ENCODE data around the gene ONECUT3.
"Not testable (repeated sequence)": the region's sequence is repeated elsewhere in the genome, so short reads cannot be mapped to it uniquely, and the experiment has no call there.

ONECUT3 gene

DNA sequence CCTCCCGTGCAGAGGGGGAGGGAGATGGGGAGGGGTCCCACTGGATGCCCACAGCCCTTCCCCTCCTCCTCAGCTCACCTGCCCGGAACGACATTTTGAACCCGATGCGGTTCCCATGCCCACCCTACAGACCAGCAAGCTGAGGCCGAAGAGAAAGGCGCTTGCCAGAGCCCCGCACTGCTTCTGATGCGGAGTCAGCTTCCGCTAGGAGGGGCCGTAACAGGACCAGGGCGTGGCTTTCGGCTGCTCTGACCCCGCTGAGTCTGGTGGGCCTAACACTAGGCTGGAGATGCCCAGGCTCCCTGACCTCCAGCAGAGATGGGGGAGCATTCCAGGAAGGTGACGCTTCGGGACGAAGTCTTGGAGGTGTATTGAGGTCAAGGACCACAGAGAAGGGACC lies 6.7 kb downstream of the ONECUT3 start:
- ChIA-PET POLR2A (no interaction called here), CTCF (interaction anchor here (0.6 kb wide), 1 partner anchor 433 kb away, joined by 3 read pairs; no protein-coding TSS in a partner anchor)
- no peak for TF ChIP-seq TARDBP (IDR thresholded peaks at IDR 0.05)
- no peak for TF ChIP-seq FOXA1 (IDR thresholded peaks at IDR 0.05)
- no peak for TF ChIP-seq LEF1 (IDR thresholded peaks at IDR 0.05; ENCODE audit: borderline replicate concordance)
- no peak for TF ChIP-seq SP1 (IDR thresholded peaks at IDR 0.05)
- TF ChIP-seq, protein P1, sequence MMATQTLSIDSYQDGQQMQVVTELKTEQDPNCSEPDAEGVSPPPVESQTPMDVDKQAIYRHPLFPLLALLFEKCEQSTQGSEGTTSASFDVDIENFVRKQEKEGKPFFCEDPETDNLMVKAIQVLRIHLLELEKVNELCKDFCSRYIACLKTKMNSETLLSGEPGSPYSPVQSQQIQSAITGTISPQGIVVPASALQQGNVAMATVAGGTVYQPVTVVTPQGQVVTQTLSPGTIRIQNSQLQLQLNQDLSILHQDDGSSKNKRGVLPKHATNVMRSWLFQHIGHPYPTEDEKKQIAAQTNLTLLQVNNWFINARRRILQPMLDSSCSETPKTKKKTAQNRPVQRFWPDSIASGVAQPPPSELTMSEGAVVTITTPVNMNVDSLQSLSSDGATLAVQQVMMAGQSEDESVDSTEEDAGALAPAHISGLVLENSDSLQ (IDR thresholded peaks at IDR 0.05), result no peak
- TF ChIP-seq SUZ12 (IDR thresholded peaks at IDR 0.05), result no peak
- TF ChIP-seq FOXM1 (IDR thresholded peaks at IDR 0.05; ENCODE audit: borderline replicate concordance), result no peak
- no peak for TF ChIP-seq BHLHE40 (IDR thresholded peaks at IDR 0.05; ENCODE audit: borderline replicate concordance)
- TF ChIP-seq ELF4 (IDR thresholded peaks at IDR 0.05), result no peak
- DNase-seq (ENCODE audit: extremely low spot score), result no peak

- CTCF ChIA-PET; POLR2A ChIA-PET; DNase-seq (ENCODE audit: extremely low spot score): not testable (repeated sequence)
Observed at GRCh38 chr19:1760786-1761527, 7.7 kb downstream of the ONECUT3 start.

DNA sequence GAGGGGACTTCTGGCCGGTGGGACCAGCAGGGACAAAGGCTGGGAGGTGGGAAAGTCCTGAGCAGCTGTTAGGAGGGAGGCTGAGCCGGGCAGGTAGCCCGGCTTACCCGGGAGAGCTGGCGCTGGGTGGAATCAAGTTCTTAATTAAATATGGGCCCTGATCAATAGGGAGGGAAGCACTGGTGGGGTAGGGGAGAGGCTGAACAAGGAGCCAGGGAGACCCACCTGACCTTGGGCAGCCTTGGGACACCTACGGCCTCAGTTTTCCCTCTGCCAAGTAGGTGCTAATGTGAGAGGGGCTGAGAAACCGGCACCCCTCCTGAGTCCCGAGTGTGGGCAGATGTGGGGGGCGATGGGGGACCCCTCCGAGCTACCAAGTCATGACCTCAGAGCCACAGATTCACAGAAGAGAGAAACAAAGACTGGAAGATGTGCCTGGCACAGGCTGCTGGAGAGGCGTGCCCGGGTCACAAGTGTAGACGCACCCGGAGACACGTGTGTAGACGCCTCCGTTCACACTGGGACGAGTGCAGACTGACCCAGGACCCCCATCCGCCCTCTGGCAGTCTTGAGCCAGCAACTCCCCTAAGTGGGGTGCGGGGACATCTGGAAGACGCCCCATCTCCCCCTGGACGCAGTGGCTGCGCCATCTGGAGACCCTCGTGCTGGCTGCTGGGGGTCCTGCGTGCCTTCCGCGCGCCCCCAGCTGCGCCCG lies 8.4 kb downstream of the ONECUT3 start:
- ChIA-PET CTCF (no interaction called here), POLR2A (no interaction called here)
- TF ChIP-seq NFRKB (IDR thresholded peaks at IDR 0.05), result no peak
- no peak for TF ChIP-seq ELF4 (IDR thresholded peaks at IDR 0.05)
- no peak for DNase-seq (ENCODE audit: extremely low spot score)

GRCh38 chr19:1762243-1763117 lies 9.2 kb downstream of the ONECUT3 start:
- no peak for TF ChIP-seq ELF4 (IDR thresholded peaks at IDR 0.05)
- no peak for TF ChIP-seq NFRKB (IDR thresholded peaks at IDR 0.05)
- no peak for TF ChIP-seq ZNF384 (IDR thresholded peaks at IDR 0.05)
- TF ChIP-seq SP1 (IDR thresholded peaks at IDR 0.05), result no peak
- no peak for TF ChIP-seq ARNT (IDR thresholded peaks at IDR 0.05)
- ChIA-PET CTCF (no interaction called here), POLR2A (no interaction called here)
- DNase-seq (ENCODE audit: extremely low spot score), result no peak

DNA sequence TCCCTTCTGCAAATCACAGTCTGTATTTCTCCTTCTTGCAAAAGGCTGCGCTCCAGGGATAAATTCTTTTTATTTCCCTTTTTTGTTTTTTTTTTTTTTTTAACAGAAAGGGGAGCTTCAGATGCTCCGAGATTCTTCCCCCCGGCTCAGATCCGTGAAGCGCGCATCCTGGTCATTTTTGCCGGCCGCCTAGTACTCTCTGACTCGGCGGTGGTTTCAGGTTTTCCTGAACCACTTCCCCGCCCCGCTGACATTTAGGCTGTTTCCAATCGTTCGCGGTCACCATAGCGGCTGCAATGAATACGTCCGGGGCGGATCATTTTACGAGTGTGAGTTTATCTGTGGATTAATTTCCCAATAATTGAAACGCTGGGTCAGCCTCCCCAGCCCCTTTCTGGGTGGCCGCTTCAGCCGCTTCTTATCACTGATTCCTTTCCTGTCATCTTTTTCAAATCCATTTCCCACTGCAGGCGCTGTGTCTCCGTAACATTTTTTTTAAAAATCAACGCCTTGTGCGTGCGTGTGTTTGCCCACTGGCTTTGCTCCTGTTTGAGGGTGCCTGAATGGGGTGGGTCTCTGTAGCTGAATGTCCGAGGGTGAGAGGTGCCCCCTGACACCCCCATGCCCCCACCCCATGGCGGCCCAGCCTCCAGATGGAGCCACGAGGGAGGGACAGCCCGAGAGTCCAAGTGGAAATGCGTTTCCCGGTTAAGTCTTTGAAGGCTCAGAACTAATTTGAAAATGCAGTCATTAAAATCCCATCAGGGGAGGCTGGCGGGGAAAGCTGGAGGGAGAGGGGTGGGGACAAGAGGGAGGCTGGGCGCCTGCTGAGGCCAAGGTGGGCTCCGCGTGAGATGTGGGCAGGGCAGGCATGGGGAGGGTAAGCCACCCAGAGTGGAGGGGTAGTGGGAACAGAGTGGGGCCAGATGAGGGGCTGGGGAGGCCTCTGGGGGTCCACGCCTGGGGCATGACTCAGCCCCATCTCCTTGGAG lies 10.6 kb downstream of the ONECUT3 start:
- ChIA-PET CTCF (interaction anchor here (0.6 kb wide), 1 partner anchor 145 kb away, joined by 3 read pairs; no protein-coding TSS in a partner anchor), POLR2A (no interaction called here)
- TF ChIP-seq SUZ12 (IDR thresholded peaks at IDR 0.05) (no peak), NFRKB (IDR thresholded peaks at IDR 0.05) (no peak), L3MBTL2 (conservative IDR thresholded peaks at IDR 0.05) (no peak), BHLHE40 (IDR thresholded peaks at IDR 0.05; ENCODE audit: borderline replicate concordance) (no peak), FOXA1 (IDR thresholded peaks at IDR 0.05) (no peak), TARDBP (IDR thresholded peaks at IDR 0.05) (no peak), FOXM1 (IDR thresholded peaks at IDR 0.05; ENCODE audit: borderline replicate concordance) (no peak), FOXK2 (IDR thresholded peaks at IDR 0.05) (no peak)
- no peak for DNase-seq (ENCODE audit: extremely low spot score)

DNA sequence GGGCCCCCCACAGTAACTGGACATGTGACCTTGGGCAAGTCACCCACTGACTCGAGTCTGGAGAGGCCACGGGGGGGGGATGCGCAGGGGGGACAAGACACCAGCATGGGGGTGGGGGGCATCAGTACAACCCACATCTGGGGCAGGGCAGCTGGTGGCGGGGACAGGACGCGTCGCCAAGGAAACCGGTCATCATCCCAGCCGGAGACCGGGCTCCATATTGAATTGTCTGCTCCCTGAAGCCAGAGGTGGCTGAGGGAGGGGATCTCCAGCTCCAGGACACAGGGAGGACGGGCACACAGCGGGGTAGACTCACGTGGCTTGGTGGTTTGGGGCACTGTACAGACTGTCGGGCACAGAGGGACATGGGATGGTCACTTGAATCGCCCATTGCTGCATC lies 11.4 kb downstream of the ONECUT3 start:
- ChIA-PET POLR2A (no interaction called here), CTCF (no interaction called here)
- no peak for TF ChIP-seq ZNF384 (IDR thresholded peaks at IDR 0.05)
- TF ChIP-seq, protein P1 (IDR thresholded peaks at IDR 0.05), result no peak
- no peak for TF ChIP-seq SUZ12 (IDR thresholded peaks at IDR 0.05)
- no peak for TF ChIP-seq L3MBTL2 (conservative IDR thresholded peaks at IDR 0.05)
- no peak for TF ChIP-seq LEF1 (IDR thresholded peaks at IDR 0.05; ENCODE audit: borderline replicate concordance)
- no peak for DNase-seq (ENCODE audit: extremely low spot score)

All from HEK293T (cell line).